Fibroblast of the aortic adventitia (primary cell): Measurements from ENCODE around the gene PCED1B. TPM values are rescaled to one million over a fixed set of nuclear protein-coding genes. Genes with fewer than 3 reads are reported as not detected.

ENCODE experiments used
- DNase-seq: peaks from one replicate; pipeline ENCODE4 v3.0.0-alpha.2; 2010; ENCODE audit warnings: low read depth
- H3K4me3 ChIP-seq: 2 replicates; pipeline ENCODE4 v1.5.1; 2011; ENCODE audit warnings: low read depth, mild to moderate bottlenecking, control low read depth, low read length, moderate library complexity
- CTCF ChIP-seq: IDR thresholded peaks from 2 replicates; pipeline ENCODE4 v1.5.1; 2011; ENCODE audit warnings: mild to moderate bottlenecking, low read length, control low read depth, inconsistent platforms; ENCODE audit not compliant: insufficient read depth
- total RNA-seq: library from RNA; depleted of rRNA; stranded (reverse); fragments of >200 nt; gene quantifications from 2 replicates; pipeline ENCODE4 v1.2.3, GENCODE V29; 2012; ENCODE audit warnings: low replicate concordance

Gene PCED1B
- total RNA-seq, result 0.27 TPM in 1 of 2 replicates, not detected in the other

- TF ChIP-seq CTCF, result peak; percentile 56
- peak within 1 kb of the TSS; percentile 82 for H3K4me3 ChIP-seq
- DNase-seq, result peak; percentile 75
Observed at GRCh38 chr12:47079468-47079980, at the start of gene PCED1B, which contains the start of gene AMIGO2. PCED1B (plus strand) TSS chr12:47079621; CDS start chr12:47235064, 155,443 bp downstream. AMIGO2 (minus strand) TSS chr12:47079959; CDS start chr12:47079002, 957 bp downstream.

GRCh38 chr12:47029903-47030302 lies 49.5 kb upstream of the PCED1B start:
- no peak for TF ChIP-seq CTCF

GRCh38 chr12:47032644-47033043 lies 46.8 kb upstream of the PCED1B start:
- peak; percentile 46 for TF ChIP-seq CTCF
- peak; percentile 87 for DNase-seq

More at GRCh38 chr12:47029903-47030302, 49.5 kb upstream of the PCED1B start:
- no peak for DNase-seq
- no peak overlapping the region for H3K4me3 ChIP-seq

GRCh38 chr12:47033081-47033480 lies 46.3 kb upstream of the PCED1B start:
- H3K4me3 ChIP-seq, result no peak overlapping the region
- TF ChIP-seq CTCF, result no peak
- DNase-seq, result peak; percentile 40

More at GRCh38 chr12:47032644-47033043, 46.8 kb upstream of the PCED1B start:
- no peak overlapping the region for H3K4me3 ChIP-seq

- no peak for DNase-seq
Observed at GRCh38 chr12:47033789-47034555, 45.4 kb upstream of the PCED1B start.

GRCh38 chr12:47034661-47035060 lies 44.8 kb upstream of the PCED1B start:
- DNase-seq, result peak; percentile 67
- no peak overlapping the region for H3K4me3 ChIP-seq
- no peak for TF ChIP-seq CTCF

More at GRCh38 chr12:47033789-47034555, 45.4 kb upstream of the PCED1B start:
- TF ChIP-seq CTCF, result no peak
- H3K4me3 ChIP-seq, result no peak overlapping the region
